Type B pancreatic cell (in vitro differentiated cells): Measurements from ENCODE around the gene PLK1. TPM values are rescaled to one million over a fixed set of nuclear protein-coding genes. Genes with fewer than 3 reads are reported as not detected.
"Not testable (repeated sequence)": the region's sequence is repeated elsewhere in the genome, so short reads cannot be mapped to it uniquely, and the experiment has no call there.

ENCODE experiments used
- DNase-seq: peaks from one replicate; pipeline ENCODE4 v3.0.0; 2021; ENCODE audit warnings: mixed read lengths; ENCODE audit not compliant: unreplicated experiment; ENCODE audit errors: extremely low spot score
- H3K27ac Mint-ChIP-seq: 2 replicates; pipeline ENCODE4 v1.8.0; 2021; ENCODE audit warnings: mild to moderate bottlenecking, mixed read lengths
- H3K27me3 Mint-ChIP-seq: 2 replicates; pipeline ENCODE4 v1.8.0; 2021; ENCODE audit warnings: mixed read lengths
- H3K36me3 Mint-ChIP-seq: 2 replicates; pipeline ENCODE4 v1.8.0; 2021; ENCODE audit warnings: mixed read lengths
- H3K4me1 Mint-ChIP-seq: one replicate; pipeline ENCODE4 v1.8.0; 2021; ENCODE audit warnings: mixed read lengths; ENCODE audit not compliant: unreplicated experiment
- H3K4me3 Mint-ChIP-seq: 2 replicates; pipeline ENCODE4 v1.8.0; 2021; ENCODE audit warnings: mild to moderate bottlenecking, mixed read lengths
- H3K9me3 Mint-ChIP-seq: 2 replicates; pipeline ENCODE4 v1.8.0; 2021; ENCODE audit warnings: mixed read lengths
- total RNA-seq: library from RNA; stranded (reverse); gene quantifications from 2 replicates; pipeline ENCODE4 v1.2.1, GENCODE V29; 2021; ENCODE audit warnings: low replicate concordance
- TF ChIP-seq, protein P1 (sequence below): fragments of 200-600 bp; sonication (generic); conservative IDR thresholded peaks from 2 replicates; pipeline ENCODE4 v1.5.0; 2021; ENCODE audit warnings: antibody characterized with exemption, mild to moderate bottlenecking

The PLK1 gene
- total RNA-seq, 1 donor from 2014 or later, result 67.2 TPM

GRCh38 chr16:23712976-23713375, 34.3 kb downstream of the PLK1 start, which contains the start of gene ERN2:
Gene ERN2, minus strand, starts transcription at chr16:23713222. Its CDS starts 35 bp downstream, at chr16:23713187.
- DNase-seq, result no peak
- Mint-ChIP-seq H3K27me3 (peaks cover 70% of the 10 kb centered on the region), H3K27ac (no peak within 1 kb of the TSS), H3K4me3 (no peak within 1 kb of the TSS), H3K4me1 (no peaks in the 10 kb centered on the region), H3K36me3 (no peaks in the 10 kb centered on the region), H3K9me3 (no peaks in the 10 kb centered on the region)
- TF ChIP-seq, protein P1, sequence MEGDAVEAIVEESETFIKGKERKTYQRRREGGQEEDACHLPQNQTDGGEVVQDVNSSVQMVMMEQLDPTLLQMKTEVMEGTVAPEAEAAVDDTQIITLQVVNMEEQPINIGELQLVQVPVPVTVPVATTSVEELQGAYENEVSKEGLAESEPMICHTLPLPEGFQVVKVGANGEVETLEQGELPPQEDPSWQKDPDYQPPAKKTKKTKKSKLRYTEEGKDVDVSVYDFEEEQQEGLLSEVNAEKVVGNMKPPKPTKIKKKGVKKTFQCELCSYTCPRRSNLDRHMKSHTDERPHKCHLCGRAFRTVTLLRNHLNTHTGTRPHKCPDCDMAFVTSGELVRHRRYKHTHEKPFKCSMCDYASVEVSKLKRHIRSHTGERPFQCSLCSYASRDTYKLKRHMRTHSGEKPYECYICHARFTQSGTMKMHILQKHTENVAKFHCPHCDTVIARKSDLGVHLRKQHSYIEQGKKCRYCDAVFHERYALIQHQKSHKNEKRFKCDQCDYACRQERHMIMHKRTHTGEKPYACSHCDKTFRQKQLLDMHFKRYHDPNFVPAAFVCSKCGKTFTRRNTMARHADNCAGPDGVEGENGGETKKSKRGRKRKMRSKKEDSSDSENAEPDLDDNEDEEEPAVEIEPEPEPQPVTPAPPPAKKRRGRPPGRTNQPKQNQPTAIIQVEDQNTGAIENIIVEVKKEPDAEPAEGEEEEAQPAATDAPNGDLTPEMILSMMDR, result no peak

DNA sequence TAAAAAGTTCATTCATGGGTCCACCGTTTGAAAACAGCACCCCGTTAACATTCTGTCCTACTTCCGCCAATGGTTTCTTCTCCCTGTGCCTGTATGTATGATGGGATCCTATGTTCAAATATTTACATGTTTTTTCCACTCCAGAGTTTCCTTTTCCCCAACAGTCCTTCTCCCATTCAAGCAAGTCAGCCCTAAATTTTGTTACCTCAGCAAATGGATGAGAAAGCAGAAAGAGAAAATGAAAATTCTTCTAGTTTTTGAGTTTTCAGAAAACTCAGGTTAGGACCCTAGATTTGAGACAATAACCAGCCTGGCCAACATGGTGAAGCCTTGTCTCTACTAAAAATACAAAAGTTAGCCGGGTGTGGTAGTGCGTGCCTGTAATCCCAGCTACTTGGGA, 37.8 kb downstream of the PLK1 start:
- Mint-ChIP-seq H3K4me1 (no peaks in the 10 kb centered on the region), H3K27me3 (peaks cover 54% of the 10 kb centered on the region), H3K36me3 (no peaks in the 10 kb centered on the region), H3K27ac (no peak overlapping the region), H3K4me3 (no peak overlapping the region), H3K9me3 (no peaks in the 10 kb centered on the region)
- no peak for DNase-seq
- TF ChIP-seq, protein P1, result no peak

DNA sequence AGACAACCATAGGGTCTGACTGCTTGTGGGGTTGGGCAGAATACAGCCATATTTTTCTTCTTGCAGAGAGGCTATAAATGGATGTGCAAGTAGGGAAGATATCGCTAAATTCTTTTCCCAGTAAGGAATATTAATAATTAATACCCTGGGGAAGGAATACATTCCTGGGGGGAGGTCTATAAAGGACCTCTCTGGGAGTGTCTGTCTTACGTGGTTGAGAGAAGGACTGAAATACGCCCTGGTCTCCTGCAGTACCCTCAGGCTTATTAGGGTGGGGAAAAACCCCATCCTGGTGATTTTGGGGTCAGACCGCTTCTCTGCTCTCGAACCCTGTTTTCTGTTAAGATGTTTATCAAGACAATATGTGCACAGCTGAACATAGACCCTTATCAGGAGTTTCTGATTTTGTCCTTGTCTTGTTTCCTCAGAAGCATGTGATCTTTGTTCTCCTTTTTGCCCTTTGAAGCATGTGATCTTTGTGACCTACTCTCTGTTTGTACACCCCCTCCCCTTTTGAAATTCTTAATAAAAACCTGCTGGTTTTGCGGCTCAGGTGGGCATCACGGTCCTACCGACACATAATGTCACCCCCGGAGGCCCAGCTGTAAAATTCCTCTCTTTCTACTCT, 44.0 kb downstream of the PLK1 start:
- not testable (repeated sequence) for H3K4me3 Mint-ChIP-seq, H3K27ac Mint-ChIP-seq, H3K9me3 Mint-ChIP-seq, DNase-seq, H3K36me3 Mint-ChIP-seq, H3K4me1 Mint-ChIP-seq
- peaks cover 14% of the 10 kb centered on the region for H3K27me3 Mint-ChIP-seq

- Mint-ChIP-seq H3K4me3 (no peak overlapping the region), H3K9me3 (peaks cover 8% of the 10 kb centered on the region), H3K27me3 (peaks cover 8% of the 10 kb centered on the region), H3K4me1 (peaks cover 5% of the 10 kb centered on the region), H3K27ac (no peak overlapping the region), H3K36me3 (no peaks in the 10 kb centered on the region)
- DNase-seq, result no peak
- TF ChIP-seq, protein P1, result no peak
Measured at GRCh38 chr16:23724096-23724784, 45.6 kb downstream of the PLK1 start.

- Mint-ChIP-seq H3K27ac (no peak overlapping the region), H3K27me3 (peaks cover 9% of the 10 kb centered on the region), H3K36me3 (no peaks in the 10 kb centered on the region), H3K4me1 (peaks cover 5% of the 10 kb centered on the region), H3K4me3 (no peak overlapping the region), H3K9me3 (peaks cover 8% of the 10 kb centered on the region)
- no peak for DNase-seq
- TF ChIP-seq, protein P1, result no peak
Measured at GRCh38 chr16:23724785-23725131, 46.1 kb downstream of the PLK1 start.

GRCh38 chr16:23726710-23727109, 48.0 kb downstream of the PLK1 start:
- H3K4me1 Mint-ChIP-seq, result peaks cover 5% of the 10 kb centered on the region
- H3K27ac Mint-ChIP-seq, result no peak overlapping the region
- no peaks in the 10 kb centered on the region for H3K36me3 Mint-ChIP-seq
- DNase-seq, result no peak
- TF ChIP-seq, protein P1, result no peak
- H3K4me3 Mint-ChIP-seq, result no peak overlapping the region
- H3K27me3 Mint-ChIP-seq, result peaks cover 13% of the 10 kb centered on the region
- peaks cover 8% of the 10 kb centered on the region for H3K9me3 Mint-ChIP-seq
